Gastrocnemius medialis (tissue), 4 donors: ENCODE results near the gene KCNQ1. TPM values are rescaled to one million over a fixed set of nuclear protein-coding genes. Genes with fewer than 3 reads are reported as not detected.

ENCODE experiments used
- ATAC-seq, 2 donors: fragments of 150-250 bp; one replicate each; pipeline ENCODE4 v1.9.1; 2016
- DNase-seq, 2 donors: peaks; one replicate each; pipeline ENCODE4 v3.0.0-alpha.2; 2019
- H3K27ac ChIP-seq, 4 donors: fragments of 200-600 bp; sonication (generic); 1 replicate in 1 of 4; 2 replicates in 3 of 4; pipeline ENCODE4 v1.5.1; 2016 to 2018; ENCODE audit warnings: mild to moderate bottlenecking in 2 of 4, moderate library complexity in 1 of 4
- H3K27me3 ChIP-seq, 3 donors: fragments of 200-600 bp; sonication (generic) in 2 of 3; 1 replicate in 1 of 3; 2 replicates in 2 of 3; pipeline versions ENCODE4 v1.5.1 to v1.6.0; 2016 to 2019; ENCODE audit warnings: mild to moderate bottlenecking in 1 of 3, moderate library complexity in 1 of 3
- H3K36me3 ChIP-seq, 2 donors: fragments of 200-600 bp; sonication (generic) in 1 of 2; one replicate each; pipeline ENCODE4 v1.5.1; 2017 to 2018
- H3K4me1 ChIP-seq, 2 donors: fragments of 200-600 bp; sonication (generic) in 1 of 2; one replicate each; pipeline ENCODE4 v1.5.1; 2016 to 2017; ENCODE audit warnings: mild to moderate bottlenecking in 2 of 2
- H3K4me3 ChIP-seq, 4 donors: fragments of 200-600 bp; sonication (generic) in 3 of 4; 1 replicate in 1 of 4; 2 replicates in 3 of 4; pipeline ENCODE4 v1.5.1; 2016 to 2019; ENCODE audit warnings: mild to moderate bottlenecking in 2 of 4
- H3K9me3 ChIP-seq, 3 donors: fragments of 200-600 bp; sonication (generic) in 2 of 3; 1 replicate in 1 of 3; 2 replicates in 2 of 3; pipeline ENCODE4 v1.5.1; 2016 to 2019
- CTCF ChIP-seq, 5 experiments: fragments of 450-650 bp in 3 of 5; fragments of 200-600 bp in 2 of 5; sonication (generic) in 2 of 5; IDR thresholded peaks in 4 of 5; conservative IDR thresholded peaks in 1 of 5; 1 replicate in 4 of 5; 2 replicates in 1 of 5; pipeline ENCODE4 v1.5.1; 2016 to 2019; ENCODE audit warnings: antibody characterized with exemption in 5 of 5, mild to moderate bottlenecking in 3 of 5, moderate library complexity in 3 of 5
- POLR2A ChIP-seq, 2 donors: fragments of 450-650 bp; IDR thresholded peaks; one replicate each; pipeline ENCODE4 v1.6.1; 2017; ENCODE audit warnings: antibody characterized with exemption in 2 of 2, mild to moderate bottlenecking in 2 of 2, moderate library complexity in 2 of 2
- in situ Hi-C, 4 donors: fragments of 200-750 bp; cut with MboI; loops; one replicate each; pipeline versions ENCODE4 v1.15.0 to v1.8.0; 2017; ENCODE audit warnings: low sequenced_read_pairs in 4 of 4
- intact Hi-C: fragments of 100-400 bp; cut with DNase I; formaldehyde crosslinking; loops from one replicate; pipeline ENCODE4 v1.15.1; 2023; ENCODE audit warnings: low total_unique reads
- total RNA-seq, 4 donors: library from RNA; depleted of rRNA; stranded (reverse); fragments of >200 nt; gene quantifications; one replicate each; pipeline versions ENCODE4 v1.1.0 to v1.2.3, GENCODE V29; 2016

KCNQ1 gene
- total RNA-seq, 4 donors from 2014 or later, result 0.15 to 1.00 (median 0.67) TPM

GRCh38 chr11:2426221-2426620 is 18.6 kb upstream of the KCNQ1 start:
- in situ Hi-C loops (loop anchor here (5.0 to 25.0 kb wide), 9 partner anchors 106 to 469 kb away; partner anchors contain the start of gene CDKN1C (in 1 of the 4)), intact Hi-C loops (no loop called here)
- no peaks in the 10 kb centered on the region for H3K9me3 ChIP-seq
- no peaks in the 10 kb centered on the region for H3K4me1 ChIP-seq
- TF ChIP-seq CTCF (IDR thresholded peaks at IDR 0.05 in 4 of 5, conservative IDR thresholded peaks at IDR 0.05 in 1 of 5) (no peak), POLR2A (IDR thresholded peaks at IDR 0.05) (no peak)
- DNase-seq (no peak), ATAC-seq (no peak)
- H3K4me3 ChIP-seq, result no peak overlapping the region
- no peaks in the 10 kb centered on the region for H3K36me3 ChIP-seq
- no peak overlapping the region for H3K27ac ChIP-seq
- H3K27me3 ChIP-seq, result no peaks in the 10 kb centered on the region

DNA sequence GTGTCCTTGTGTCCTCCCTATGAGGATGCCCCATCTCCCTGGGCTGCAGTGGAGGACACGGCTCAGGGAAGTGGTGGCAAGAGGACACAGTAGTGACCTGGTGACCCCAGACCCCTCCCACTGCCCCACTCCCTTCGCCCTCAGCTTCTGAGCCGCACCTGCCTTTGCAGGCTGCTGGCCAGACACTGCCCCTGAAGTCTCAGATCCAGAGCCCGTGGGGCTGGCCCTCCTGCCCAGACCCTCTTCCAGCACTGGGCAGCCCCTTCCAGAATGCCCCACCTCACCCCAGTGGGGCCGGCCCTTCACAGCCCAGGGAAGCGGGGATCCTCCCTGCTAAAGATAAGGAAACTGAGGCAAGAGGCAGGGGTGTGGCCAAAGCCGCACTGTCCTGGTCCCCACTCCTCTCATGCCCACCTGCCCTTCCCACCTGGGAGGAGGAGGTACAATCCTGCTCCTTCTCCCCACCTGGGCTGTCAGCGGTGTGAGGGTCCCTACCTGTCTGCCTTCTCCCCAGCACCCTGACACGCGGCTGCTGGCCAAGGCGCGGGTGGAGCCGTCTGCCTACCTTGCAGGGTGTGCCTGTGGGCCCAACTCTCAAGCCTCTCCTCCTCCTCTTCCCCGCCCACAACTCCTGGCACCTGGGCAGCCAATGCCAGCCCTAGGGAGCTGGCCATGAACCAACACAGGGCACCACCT is 17.8 kb upstream of the KCNQ1 start:
- no peak for ATAC-seq

DNA sequence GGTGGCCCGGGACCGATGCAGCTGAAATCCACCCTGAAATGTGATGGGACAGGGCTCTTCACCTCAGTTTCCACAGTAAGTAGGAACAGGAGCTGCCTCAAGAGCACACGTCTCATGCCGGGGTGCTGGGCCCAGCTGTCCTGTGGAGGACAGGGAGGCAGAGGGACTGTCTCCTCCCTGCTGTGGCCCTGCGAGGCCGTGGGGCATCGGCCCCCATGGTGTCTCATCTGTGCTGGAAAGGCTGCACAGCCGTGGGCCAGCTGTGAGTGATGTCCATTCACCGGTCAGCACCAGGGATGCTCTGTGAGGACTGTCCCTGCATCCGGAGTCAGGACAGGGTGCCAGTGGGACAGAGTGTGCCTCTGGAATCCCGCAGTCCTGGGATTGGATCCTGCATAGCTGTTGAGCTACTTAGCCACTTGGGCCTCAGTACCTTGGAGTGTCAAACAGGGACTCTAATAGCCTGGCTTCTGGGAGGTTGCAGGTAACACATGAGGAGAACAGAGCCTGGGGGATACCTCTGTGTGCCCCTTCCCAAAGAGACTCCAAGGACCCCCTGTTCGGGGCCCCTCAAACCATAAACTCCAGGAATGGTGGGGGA is 17.0 kb upstream of the KCNQ1 start:
- TF ChIP-seq CTCF (IDR thresholded peaks at IDR 0.05 in 4 of 5, conservative IDR thresholded peaks at IDR 0.05 in 1 of 5) (no peak), POLR2A (IDR thresholded peaks at IDR 0.05) (no peak)
- no peak overlapping the region for H3K4me3 ChIP-seq
- no peaks in the 10 kb centered on the region for H3K9me3 ChIP-seq
- in situ Hi-C loops (loop anchor here (5.0 to 25.0 kb wide), 9 partner anchors 104 to 467 kb away; partner anchors contain the start of gene CDKN1C (in 1 of the 4)), intact Hi-C loops (loop anchor here (1.0 to 2.0 kb wide), 2 partner anchors 103 to 463 kb away; no protein-coding TSS in a partner anchor)
- H3K27ac ChIP-seq, result no peak overlapping the region
- no peaks in the 10 kb centered on the region for H3K27me3 ChIP-seq
- DNase-seq (no peak), ATAC-seq (no peak)
- H3K36me3 ChIP-seq, result no peaks in the 10 kb centered on the region
- no peaks in the 10 kb centered on the region for H3K4me1 ChIP-seq

More for the DNA sequence above, 17.8 kb upstream of the KCNQ1 start:
- Histone ChIP-seq H3K36me3 (no peaks in the 10 kb centered on the region), H3K27ac (no peak overlapping the region), H3K4me1 (no peaks in the 10 kb centered on the region), H3K27me3 (no peaks in the 10 kb centered on the region), H3K4me3 (no peak overlapping the region), H3K9me3 (no peaks in the 10 kb centered on the region)
- TF ChIP-seq POLR2A (IDR thresholded peaks at IDR 0.05) (no peak), CTCF (IDR thresholded peaks at IDR 0.05 in 4 of 5, conservative IDR thresholded peaks at IDR 0.05 in 1 of 5) (no peak)
- no peak for DNase-seq
- intact Hi-C loops, result no loop called here
- in situ Hi-C loops, result loop anchor here (5.0 to 25.0 kb wide), 9 partner anchors 105 to 468 kb away; partner anchors contain the start of gene CDKN1C (in 1 of the 4)

- ATAC-seq, result peak in 1 of 2 donors; percentile 78
- Histone ChIP-seq H3K4me1 (no peaks in the 10 kb centered on the region), H3K36me3 (no peaks in the 10 kb centered on the region), H3K4me3 (no peak overlapping the region), H3K9me3 (no peaks in the 10 kb centered on the region), H3K27me3 (no peaks in the 10 kb centered on the region), H3K27ac (no peak overlapping the region)
- peak in 1 of 2 donors; percentile 50 for DNase-seq
- in situ Hi-C loops (loop anchor here (5.0 to 25.0 kb wide), 9 partner anchors 104 to 466 kb away; partner anchors contain the start of gene CDKN1C (in 1 of the 4)), intact Hi-C loops (loop anchor here (1.0 to 2.0 kb wide), 2 partner anchors 103 to 462 kb away; no protein-coding TSS in a partner anchor)
- TF ChIP-seq CTCF (IDR thresholded peaks at IDR 0.05 in 4 of 5, conservative IDR thresholded peaks at IDR 0.05 in 1 of 5) (peak; percentile 66 to 88 (median 77)), POLR2A (IDR thresholded peaks at IDR 0.05) (no peak)
Measured at GRCh38 chr11:2428322-2428795, 16.4 kb upstream of the KCNQ1 start.
